ENCODE results near the gene PIGK.

The PIGK gene

DNA sequence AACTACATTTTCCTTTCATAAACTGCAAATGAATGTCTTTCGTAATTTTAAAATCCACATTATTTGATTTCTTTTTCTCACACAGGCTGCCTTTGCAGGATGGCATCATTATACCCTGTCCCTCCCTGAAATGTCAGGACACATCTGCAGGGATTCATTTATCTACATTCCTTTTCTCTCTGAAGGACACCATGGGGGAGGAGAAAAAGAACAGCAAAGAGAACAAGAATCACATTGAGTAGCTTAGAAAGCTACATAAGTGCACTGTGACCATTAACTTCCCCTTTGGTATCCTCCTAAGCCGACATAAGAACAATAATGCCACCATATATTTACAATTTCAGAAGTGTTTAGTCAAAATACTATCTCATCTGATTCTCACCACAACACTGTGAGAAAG lies 129.5 kb downstream of the PIGK start:
- H3K4me1 ChIP-seq (ENCODE audit: control insufficient read depth, insufficient read depth, low read length): no peaks in the 10 kb centered on the region
- H3K4me2 ChIP-seq (ENCODE audit: low read length): no peak overlapping the region
- H3K36me3 ChIP-seq (ENCODE audit: insufficient read depth, low read length): no peaks in the 10 kb centered on the region
- no peaks in the 10 kb centered on the region for H3K9me3 ChIP-seq (replicated peaks; ENCODE audit: low read length)
- H3K9ac ChIP-seq (ENCODE audit: low read depth, low read length): no peak overlapping the region
- H3K27me3 ChIP-seq (ENCODE audit: control insufficient read depth, insufficient read depth, low read length): no peaks in the 10 kb centered on the region
- no peak overlapping the region for H3K4me3 ChIP-seq (ENCODE audit: low read length)

- H3K9ac ChIP-seq (ENCODE audit: low read depth, low read length): no peak overlapping the region
- H3K4me2 ChIP-seq (ENCODE audit: low read length): no peak overlapping the region
- no peak overlapping the region for H3K4me3 ChIP-seq (ENCODE audit: low read length)
- H3K9me3 ChIP-seq (replicated peaks; ENCODE audit: low read length): no peaks in the 10 kb centered on the region
- no peaks in the 10 kb centered on the region for H3K27me3 ChIP-seq (ENCODE audit: control insufficient read depth, insufficient read depth, low read length)
- no peaks in the 10 kb centered on the region for H3K36me3 ChIP-seq (ENCODE audit: insufficient read depth, low read length)
- no peaks in the 10 kb centered on the region for H3K4me1 ChIP-seq (ENCODE audit: control insufficient read depth, insufficient read depth, low read length)
Measured at GRCh38 chr1:77085109-77085508, 134.1 kb downstream of the PIGK start.

DNA sequence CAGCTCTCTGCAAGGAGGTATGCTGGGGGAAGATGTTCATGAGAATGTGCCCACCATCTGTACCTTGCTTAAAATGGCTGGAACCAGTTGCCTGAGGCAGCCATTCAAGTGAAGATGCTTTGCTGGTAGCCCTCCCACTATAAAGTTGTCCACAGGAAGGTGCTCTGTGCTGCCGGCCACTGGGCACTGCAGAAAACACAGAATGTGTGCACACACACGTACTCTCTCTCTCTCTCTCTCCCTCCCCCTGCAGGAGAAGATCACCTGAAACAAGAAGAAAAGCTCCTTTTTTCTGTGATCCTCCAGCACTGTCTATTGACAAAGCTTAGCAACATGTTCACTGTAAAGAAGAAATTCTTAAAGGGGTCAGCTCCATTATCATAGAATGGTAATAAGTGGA lies 134.8 kb downstream of the PIGK start:
- Histone ChIP-seq H3K4me3 (ENCODE audit: low read length) (no peak overlapping the region), H3K27me3 (ENCODE audit: control insufficient read depth, insufficient read depth, low read length) (no peaks in the 10 kb centered on the region), H3K4me1 (ENCODE audit: control insufficient read depth, insufficient read depth, low read length) (no peaks in the 10 kb centered on the region), H3K4me2 (ENCODE audit: low read length) (no peak overlapping the region), H3K9ac (ENCODE audit: low read depth, low read length) (no peak overlapping the region), H3K36me3 (ENCODE audit: insufficient read depth, low read length) (no peaks in the 10 kb centered on the region), H3K9me3 (replicated peaks; ENCODE audit: low read length) (no peaks in the 10 kb centered on the region)

DNA sequence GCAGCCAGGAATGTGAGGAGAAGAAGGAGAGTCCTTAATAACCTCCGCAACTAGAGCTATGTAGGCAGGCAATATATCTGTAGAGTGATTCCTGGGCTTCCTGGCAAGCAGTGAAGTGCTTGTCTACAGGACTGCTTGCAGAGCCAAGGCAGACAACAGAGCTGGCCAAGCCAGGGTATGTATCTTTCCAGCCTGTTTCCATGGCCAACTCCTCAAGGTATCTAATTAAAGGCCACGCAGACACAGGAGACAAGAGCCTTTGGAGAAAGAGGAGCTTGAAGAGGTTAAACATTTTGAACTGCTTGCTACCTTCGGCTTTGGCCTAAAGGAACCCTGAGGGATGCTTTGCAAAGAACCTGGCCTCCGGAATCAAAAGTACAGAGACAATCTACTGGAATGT lies 137.4 kb downstream of the PIGK start:
- Histone ChIP-seq H3K4me2 (ENCODE audit: low read length) (no peak overlapping the region), H3K9me3 (replicated peaks; ENCODE audit: low read length) (no peaks in the 10 kb centered on the region), H3K4me1 (ENCODE audit: control insufficient read depth, insufficient read depth, low read length) (no peaks in the 10 kb centered on the region), H3K4me3 (ENCODE audit: low read length) (no peak overlapping the region), H3K27me3 (ENCODE audit: control insufficient read depth, insufficient read depth, low read length) (no peaks in the 10 kb centered on the region), H3K9ac (ENCODE audit: low read depth, low read length) (no peak overlapping the region), H3K36me3 (ENCODE audit: insufficient read depth, low read length) (no peaks in the 10 kb centered on the region)

GRCh38 chr1:77076759-77077158 lies 142.5 kb downstream of the PIGK start:
- H3K4me3 ChIP-seq (ENCODE audit: low read length): no peak overlapping the region
- no peaks in the 10 kb centered on the region for H3K36me3 ChIP-seq (ENCODE audit: insufficient read depth, low read length)
- H3K9me3 ChIP-seq (replicated peaks; ENCODE audit: low read length): no peaks in the 10 kb centered on the region
- no peaks in the 10 kb centered on the region for H3K27me3 ChIP-seq (ENCODE audit: control insufficient read depth, insufficient read depth, low read length)
- no peak overlapping the region for H3K4me2 ChIP-seq (ENCODE audit: low read length)
- no peaks in the 10 kb centered on the region for H3K4me1 ChIP-seq (ENCODE audit: control insufficient read depth, insufficient read depth, low read length)
- H3K9ac ChIP-seq (ENCODE audit: low read depth, low read length): no peak overlapping the region

- Histone ChIP-seq H3K36me3 (ENCODE audit: insufficient read depth, low read length) (no peaks in the 10 kb centered on the region), H3K4me3 (ENCODE audit: low read length) (no peak overlapping the region), H3K27me3 (ENCODE audit: control insufficient read depth, insufficient read depth, low read length) (no peaks in the 10 kb centered on the region), H3K4me1 (ENCODE audit: control insufficient read depth, insufficient read depth, low read length) (no peaks in the 10 kb centered on the region), H3K9me3 (replicated peaks; ENCODE audit: low read length) (no peaks in the 10 kb centered on the region), H3K4me2 (ENCODE audit: low read length) (no peak overlapping the region), H3K9ac (ENCODE audit: low read depth, low read length) (no peak overlapping the region)
Measured at GRCh38 chr1:77068013-77068412, 151.2 kb downstream of the PIGK start.

DNA sequence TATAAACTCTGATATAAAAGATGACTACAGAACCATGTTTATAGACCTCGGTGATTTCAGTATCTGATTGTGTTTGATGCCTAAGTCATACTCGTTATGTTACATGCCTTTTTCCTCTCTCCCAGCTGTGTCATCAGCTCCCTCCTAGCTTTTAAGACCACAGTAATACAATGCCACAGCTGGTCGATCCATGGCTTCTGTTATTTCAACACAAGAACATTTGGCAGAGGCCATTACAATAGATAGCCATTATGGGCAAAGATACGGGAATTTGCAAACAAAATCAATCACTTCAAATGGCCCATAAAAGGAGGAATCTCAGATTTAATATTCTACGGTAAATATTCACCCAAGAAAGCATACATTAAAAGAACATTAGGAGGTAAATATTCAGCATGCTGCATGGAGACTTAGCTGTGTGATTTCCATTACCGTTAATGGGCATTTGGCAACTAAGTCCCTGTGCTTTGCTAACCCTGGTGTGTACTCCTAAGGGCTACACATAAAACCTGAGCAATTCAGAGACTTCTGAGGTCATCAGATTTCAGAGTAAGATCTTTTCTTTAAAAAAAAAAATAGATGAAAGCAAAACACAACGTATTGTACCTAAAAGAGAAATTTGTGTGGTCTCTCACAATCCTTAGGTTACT lies 153.4 kb downstream of the PIGK start:
- Histone ChIP-seq H3K36me3 (ENCODE audit: insufficient read depth, low read length) (no peaks in the 10 kb centered on the region), H3K4me2 (ENCODE audit: low read length) (no peak overlapping the region), H3K9me3 (replicated peaks; ENCODE audit: low read length) (no peaks in the 10 kb centered on the region), H3K9ac (ENCODE audit: low read depth, low read length) (no peak overlapping the region), H3K4me3 (ENCODE audit: low read length) (no peak overlapping the region), H3K4me1 (ENCODE audit: control insufficient read depth, insufficient read depth, low read length) (no peaks in the 10 kb centered on the region), H3K27me3 (ENCODE audit: control insufficient read depth, insufficient read depth, low read length) (no peaks in the 10 kb centered on the region)

GRCh38 chr1:77064246-77064645 lies 155.0 kb downstream of the PIGK start:
- Histone ChIP-seq H3K27me3 (ENCODE audit: control insufficient read depth, insufficient read depth, low read length) (no peaks in the 10 kb centered on the region), H3K36me3 (ENCODE audit: insufficient read depth, low read length) (no peaks in the 10 kb centered on the region), H3K4me2 (ENCODE audit: low read length) (no peak overlapping the region), H3K9ac (ENCODE audit: low read depth, low read length) (no peak overlapping the region), H3K4me1 (ENCODE audit: control insufficient read depth, insufficient read depth, low read length) (no peaks in the 10 kb centered on the region), H3K9me3 (replicated peaks; ENCODE audit: low read length) (no peaks in the 10 kb centered on the region), H3K4me3 (ENCODE audit: low read length) (no peak overlapping the region)

DNA sequence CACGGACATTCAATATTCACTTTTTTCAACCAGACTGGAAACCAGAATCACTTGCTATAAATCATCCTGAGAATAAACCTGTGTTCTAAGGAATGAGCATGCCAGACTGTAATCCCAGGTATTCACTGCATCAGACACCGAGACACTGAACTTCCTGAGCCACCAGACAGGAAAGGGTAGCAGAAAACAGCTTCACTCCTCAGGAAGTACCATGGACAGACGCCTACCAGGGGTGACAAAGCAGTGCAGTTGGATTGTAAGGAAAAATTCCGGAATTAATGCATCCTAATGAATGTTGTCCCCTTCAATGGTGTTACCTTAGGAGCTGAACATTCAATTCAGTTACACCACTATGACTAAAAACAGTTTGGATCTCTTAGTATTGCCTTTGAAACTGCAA lies 156.1 kb downstream of the PIGK start:
- Histone ChIP-seq H3K9ac (ENCODE audit: low read depth, low read length) (no peak overlapping the region), H3K4me3 (ENCODE audit: low read length) (no peak overlapping the region), H3K4me1 (ENCODE audit: control insufficient read depth, insufficient read depth, low read length) (no peaks in the 10 kb centered on the region), H3K4me2 (ENCODE audit: low read length) (no peak overlapping the region), H3K36me3 (ENCODE audit: insufficient read depth, low read length) (no peaks in the 10 kb centered on the region), H3K27me3 (ENCODE audit: control insufficient read depth, insufficient read depth, low read length) (no peaks in the 10 kb centered on the region), H3K9me3 (replicated peaks; ENCODE audit: low read length) (no peaks in the 10 kb centered on the region)

- peaks cover 4% of the 10 kb centered on the region for H3K4me1 ChIP-seq (ENCODE audit: control insufficient read depth, insufficient read depth, low read length)
- H3K4me2 ChIP-seq (ENCODE audit: low read length): no peak overlapping the region
- H3K9me3 ChIP-seq (replicated peaks; ENCODE audit: low read length): no peaks in the 10 kb centered on the region
- H3K4me3 ChIP-seq (ENCODE audit: low read length): no peak overlapping the region
- no peak overlapping the region for H3K9ac ChIP-seq (ENCODE audit: low read depth, low read length)
- H3K36me3 ChIP-seq (ENCODE audit: insufficient read depth, low read length): no peaks in the 10 kb centered on the region
- no peaks in the 10 kb centered on the region for H3K27me3 ChIP-seq (ENCODE audit: control insufficient read depth, insufficient read depth, low read length)
Measured at GRCh38 chr1:77061162-77061561, 158.1 kb downstream of the PIGK start.

DNA sequence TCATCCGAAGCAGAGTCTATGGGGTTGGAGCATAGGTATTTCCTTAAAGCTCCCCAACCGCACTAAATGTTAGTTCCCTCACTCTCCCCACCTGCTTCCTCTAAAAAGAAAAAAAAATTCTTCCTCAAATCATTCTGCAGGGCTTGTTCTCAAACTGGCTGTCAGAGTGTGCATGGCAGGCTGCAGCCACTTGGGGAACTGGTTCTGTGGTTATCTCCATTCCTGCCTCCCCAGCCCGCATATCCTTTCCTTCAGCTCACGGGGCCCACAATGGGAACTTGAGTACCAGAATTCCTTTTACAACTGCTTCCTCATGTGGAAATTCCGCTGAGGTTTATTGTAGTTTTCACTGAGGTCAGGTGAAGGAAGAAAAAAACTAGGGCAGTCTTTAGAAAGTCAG lies 159.2 kb downstream of the PIGK start:
- Histone ChIP-seq H3K4me2 (ENCODE audit: low read length) (no peak overlapping the region), H3K36me3 (ENCODE audit: insufficient read depth, low read length) (no peaks in the 10 kb centered on the region), H3K4me1 (ENCODE audit: control insufficient read depth, insufficient read depth, low read length) (peaks cover 4% of the 10 kb centered on the region), H3K4me3 (ENCODE audit: low read length) (no peak overlapping the region), H3K27me3 (ENCODE audit: control insufficient read depth, insufficient read depth, low read length) (no peaks in the 10 kb centered on the region), H3K9ac (ENCODE audit: low read depth, low read length) (no peak overlapping the region), H3K9me3 (replicated peaks; ENCODE audit: low read length) (no peaks in the 10 kb centered on the region)

DNA sequence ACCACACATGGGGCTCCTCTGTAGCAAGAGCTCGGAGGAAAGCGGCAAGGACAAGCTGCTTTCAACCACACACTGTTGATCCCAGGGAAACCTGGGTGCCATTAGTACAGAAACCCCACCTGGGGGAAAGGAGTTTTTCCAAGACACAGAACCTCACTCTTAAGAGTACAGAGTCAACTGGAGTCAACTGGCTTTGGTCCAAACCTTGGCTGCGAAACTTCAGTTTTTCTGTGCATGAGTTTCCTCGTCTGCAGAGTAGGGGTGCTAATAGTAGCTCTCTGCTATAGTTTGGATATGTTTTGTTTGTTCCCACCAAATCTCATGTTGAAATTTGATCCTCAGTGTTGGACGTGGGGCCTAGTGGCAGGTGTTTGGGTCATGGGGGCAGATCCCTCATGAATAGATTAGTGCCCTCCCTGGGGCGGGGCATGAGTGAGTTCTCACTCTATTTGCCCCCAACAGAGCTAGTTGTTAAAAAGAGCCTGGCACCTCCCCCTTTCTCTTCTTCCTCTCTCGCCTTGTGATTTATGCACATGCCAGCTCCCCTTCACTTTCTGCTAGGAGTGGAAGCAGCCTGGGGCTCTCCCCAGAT lies 161.1 kb downstream of the PIGK start:
- Histone ChIP-seq H3K4me1 (ENCODE audit: control insufficient read depth, insufficient read depth, low read length) (peaks cover 4% of the 10 kb centered on the region), H3K9ac (ENCODE audit: low read depth, low read length) (no peak overlapping the region), H3K4me3 (ENCODE audit: low read length) (no peak overlapping the region), H3K36me3 (ENCODE audit: insufficient read depth, low read length) (no peaks in the 10 kb centered on the region), H3K4me2 (ENCODE audit: low read length) (no peak overlapping the region), H3K9me3 (replicated peaks; ENCODE audit: low read length) (no peaks in the 10 kb centered on the region), H3K27me3 (ENCODE audit: control insufficient read depth, insufficient read depth, low read length) (no peaks in the 10 kb centered on the region)

Measured in skeletal muscle satellite cell (primary cell).